Measurements from ENCODE around the gene GPD1L. TPM values are rescaled to one million over a fixed set of nuclear protein-coding genes. Genes with fewer than 3 reads are reported as not detected.

GPD1L gene
- total and polyA plus RNA-seq, 2 of the 13 experiments (the other 11 are each of a cell fraction or from before 2014, with no cell fraction given): 4.9 to 13.7 TPM

GRCh38 chr3:32195995-32196540, 89.6 kb downstream of the GPD1L start:
- CTCF ChIA-PET (ENCODE audit: low intra/inter-chr PET ratio, low total read pairs): no interaction called here
- no TSS peak for BruUV-seq (replicated peaks)
- Histone ChIP-seq H2AFZ (ENCODE audit: low read length) (no peak overlapping the region), H4K20me1 (ENCODE audit: insufficient read depth, low read length) (no peaks in the 10 kb centered on the region), H3K79me2 (ENCODE audit: insufficient read depth, low read length) (no peaks in the 10 kb centered on the region), H3K4me1 (ENCODE audit: insufficient read depth, low read length) (peaks cover 27% of the 10 kb centered on the region), H3K36me3 (replicated peaks in 1 of 2; ENCODE audit: control insufficient read depth in 1 of 2, insufficient read depth in 2 of 2, low read length in 2 of 2) (no peaks in the 10 kb centered on the region), H3K9ac (ENCODE audit: insufficient read depth, low read depth, low read length) (no peak overlapping the region), H3K9me3 (ENCODE audit: low read length) (no peaks in the 10 kb centered on the region), H3K27ac (ENCODE audit: extremely low read length, insufficient read depth, low read length) (no peak overlapping the region), H3K4me3 (replicated peaks in 1 of 3; ENCODE audit: insufficient read depth in 1 of 3, low read depth in 2 of 3, low read length in 3 of 3) (no peak overlapping the region), H3K4me2 (ENCODE audit: low read depth, low read length) (no peak overlapping the region), H3K27me3 (ENCODE audit: control insufficient read depth in 1 of 2, insufficient read depth in 2 of 2, low read length in 2 of 2) (peaks cover 0 to 7% of the 10 kb centered on the region in 2 experiments; a peak in 2 of 5 replicates)
- intact Hi-C loops (cut with micrococcal nuclease; ENCODE audit: unreplicated experiment) (no loop called here), in situ Hi-C loops (cut with HindIII; ENCODE audit: extremely low pct_ligation_motif_present, low pct_unique_long_range_greater_than_20kb) (no loop called here)
- WGBS (ENCODE audit: low lambda C conversion rate): 61% methylated on average over 4 of the region's 4 CpGs
- no peak for ATAC-seq
- FAIRE-seq: no peak
- no peak for DNase-seq (ENCODE audit: low spot score)
- POLR2A ChIA-PET: no interaction called here
- TF ChIP-seq, protein P1, sequence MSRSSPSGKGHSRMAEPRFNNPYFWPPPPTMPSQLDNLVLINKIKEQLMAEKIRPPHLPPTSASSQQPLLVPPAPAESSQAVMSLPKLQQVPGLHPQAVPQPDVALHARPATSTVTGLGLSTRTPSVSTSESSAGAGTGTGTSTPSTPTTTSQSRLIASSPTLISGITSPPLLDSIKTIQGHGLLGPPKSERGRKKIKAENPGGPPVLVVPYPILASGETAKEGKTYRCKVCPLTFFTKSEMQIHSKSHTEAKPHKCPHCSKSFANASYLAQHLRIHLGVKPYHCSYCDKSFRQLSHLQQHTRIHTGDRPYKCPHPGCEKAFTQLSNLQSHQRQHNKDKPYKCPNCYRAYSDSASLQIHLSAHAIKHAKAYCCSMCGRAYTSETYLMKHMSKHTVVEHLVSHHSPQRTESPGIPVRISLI (CRISPR knock-in tag; IDR thresholded peaks at IDR 0.05; ENCODE audit: borderline replicate concordance): no peak
- TF ChIP-seq KDM4B (CRISPR knock-in tag; IDR thresholded peaks at IDR 0.05) (no peak), ZNF530 (CRISPR knock-in tag; IDR thresholded peaks at IDR 0.05; ENCODE audit: low read depth) (no peak)

GRCh38 chr3:32197991-32198390, 91.6 kb downstream of the GPD1L start:
- POLR2A ChIA-PET: no interaction called here
- Histone ChIP-seq H3K9ac (ENCODE audit: insufficient read depth, low read depth, low read length) (no peak overlapping the region), H4K20me1 (ENCODE audit: insufficient read depth, low read length) (no peaks in the 10 kb centered on the region), H3K79me2 (ENCODE audit: insufficient read depth, low read length) (no peaks in the 10 kb centered on the region), H3K9me3 (ENCODE audit: low read length) (no peaks in the 10 kb centered on the region), H3K27ac (ENCODE audit: extremely low read length, insufficient read depth, low read length) (no peak overlapping the region), H3K4me3 (replicated peaks in 1 of 3; ENCODE audit: insufficient read depth in 1 of 3, low read depth in 2 of 3, low read length in 3 of 3) (no peak overlapping the region), H3K27me3 (ENCODE audit: control insufficient read depth in 1 of 2, insufficient read depth in 2 of 2, low read length in 2 of 2) (peaks cover 0 to 2% of the 10 kb centered on the region in 2 experiments; a peak in 1 of 5 replicates), H3K4me2 (ENCODE audit: low read depth, low read length) (no peak overlapping the region), H3K36me3 (replicated peaks in 1 of 2; ENCODE audit: control insufficient read depth in 1 of 2, insufficient read depth in 2 of 2, low read length in 2 of 2) (no peaks in the 10 kb centered on the region), H3K4me1 (ENCODE audit: insufficient read depth, low read length) (peaks cover 22% of the 10 kb centered on the region), H2AFZ (ENCODE audit: low read length) (no peak overlapping the region)
- FAIRE-seq (no peak), ATAC-seq (no peak), DNase-seq (ENCODE audit: low spot score) (no peak)
- CTCF ChIA-PET (ENCODE audit: low intra/inter-chr PET ratio, low total read pairs): no interaction called here
- in situ Hi-C loops (cut with HindIII; ENCODE audit: extremely low pct_ligation_motif_present, low pct_unique_long_range_greater_than_20kb): no loop called here
- BruUV-seq (replicated peaks): no TSS peak
- intact Hi-C loops (cut with micrococcal nuclease; ENCODE audit: unreplicated experiment): no loop called here
- WGBS (ENCODE audit: low lambda C conversion rate): no CpG with 5 or more reads among the region's 1 CpG
- no peak for TF ChIP-seq ZNF24 (IDR thresholded peaks at IDR 0.05)
- TF ChIP-seq TFDP1 (CRISPR knock-in tag; IDR thresholded peaks at IDR 0.05; ENCODE audit: borderline replicate concordance): no peak
- no peak for TF ChIP-seq PHF20 (CRISPR knock-in tag; IDR thresholded peaks at IDR 0.05)
- no peak for TF ChIP-seq MBD4 (IDR thresholded peaks at IDR 0.05; ENCODE audit: borderline replicate concordance, low read length)
- TF ChIP-seq ADNP (CRISPR knock-in tag; IDR thresholded peaks at IDR 0.05): no peak
- TF ChIP-seq PAX8 (CRISPR knock-in tag; IDR thresholded peaks at IDR 0.05; ENCODE audit: borderline replicate concordance): no peak
- no peak for TF ChIP-seq CREB1 (IDR thresholded peaks at IDR 0.05)
- TF ChIP-seq CREB1 (CRISPR knock-in tag; IDR thresholded peaks at IDR 0.05): no peak
